GM12875 (cell line): Measurements from ENCODE around the gene NSUN2.

Experiments
- H3K4me3 ChIP-seq: one replicate; pipeline ENCODE4 v1.5.1; 2011; ENCODE audit warnings: low read depth, low read length, control low read depth
- CTCF ChIP-seq: IDR thresholded peaks from 2 replicates; pipeline ENCODE4 v1.5.1; 2011; ENCODE audit warnings: low read depth, mild to moderate bottlenecking, control low read depth, inconsistent platforms, low read length, moderate library complexity, borderline replicate concordance; ENCODE audit not compliant: insufficient read depth

NSUN2 gene

GRCh38 chr5:6584101-6584645 lies 48.7 kb downstream of the NSUN2 start:
- TF ChIP-seq CTCF, result no peak

GRCh38 chr5:6583049-6583880 lies 49.6 kb downstream of the NSUN2 start:
- peak; percentile 40; the same call in 1 of the 2 replicates for TF ChIP-seq CTCF
- H3K4me3 ChIP-seq, result no peak overlapping the region

More at GRCh38 chr5:6584101-6584645, 48.7 kb downstream of the NSUN2 start:
- H3K4me3 ChIP-seq, result no peak overlapping the region

- no peak overlapping the region for H3K4me3 ChIP-seq
- TF ChIP-seq CTCF, result no peak
Observed at GRCh38 chr5:6582507-6583048, 50.3 kb downstream of the NSUN2 start.

- no peak for TF ChIP-seq CTCF
- no peak overlapping the region for H3K4me3 ChIP-seq
Observed at GRCh38 chr5:6581559-6582426, 51.1 kb downstream of the NSUN2 start.

GRCh38 chr5:6581090-6581489 lies 51.8 kb downstream of the NSUN2 start:
- no peak overlapping the region for H3K4me3 ChIP-seq
- TF ChIP-seq CTCF, result no peak

GRCh38 chr5:6579535-6579934 lies 53.3 kb downstream of the NSUN2 start:
- H3K4me3 ChIP-seq, result no peak overlapping the region
- no peak for TF ChIP-seq CTCF
